SK-N-SH (cell line): ENCODE results near the gene ETFA. TPM values are rescaled to one million over a fixed set of nuclear protein-coding genes. Genes with fewer than 3 reads are reported as not detected.

Experiments used
- CTCF ChIA-PET: fragments of 300-600, 350-600 bp; formaldehyde crosslinking; extraction: SDS; loops from one replicate; lab custom pipeline; 2021; lab: Yijun Ruan, JAX
- POLR2A ChIA-PET: fragments of 350-600 bp; sonication (Branson Sonifier 250); formaldehyde crosslinking; extraction: SDS; loops from one replicate; lab custom pipeline; 2020; ENCODE audit warnings: antibody characterized with exemption, inconsistent platforms; lab: Yijun Ruan, JAX
- DNase-seq: peaks from one replicate; pipeline ENCODE4 v3.0.0; 2012
- H2AFZ ChIP-seq: fragments of 200-600 bp; sonication (generic); 2 replicates; pipeline ENCODE4 v1.8.1; 2016; ENCODE audit warnings: antibody characterized with exemption, mild to moderate bottlenecking, low read depth
- H3F3A ChIP-seq: fragments of 200-600 bp; sonication (generic); replicated peaks from 2 replicates; pipeline ENCODE3; 2016; ENCODE audit warnings: antibody characterized with exemption, mild to moderate bottlenecking; ENCODE audit not compliant: insufficient read depth
- H3K27ac ChIP-seq, 2 experiments: fragments of 200-500 bp in 1 of 2; fragments of 200-600 bp in 1 of 2; sonication (Bioruptor generic) in 1 of 2; sonication (generic), shearing (Covaris generic) in 1 of 2; 2 replicates each; pipeline versions ENCODE4 v1.5.1 to v1.6.1; 2014 to 2016; ENCODE audit warnings: low read depth in 2 of 2, inconsistent platforms in 1 of 2, low read length in 1 of 2, mild to moderate bottlenecking in 1 of 2, mixed read lengths in 1 of 2
- H3K27me3 ChIP-seq: fragments of 200-600 bp; sonication (generic), shearing (Covaris generic); 2 replicates; pipeline ENCODE4 v1.6.1; 2016; ENCODE audit warnings: mixed run types; ENCODE audit not compliant: insufficient read depth
- H3K36me3 ChIP-seq, 2 experiments: fragments of 200-500 bp in 1 of 2; fragments of 200-600 bp in 1 of 2; sonication (Bioruptor generic) in 1 of 2; sonication (generic) in 1 of 2; replicated peaks in 1 of 2; 2 replicates each; pipeline versions ENCODE3 to v1.5.1; 2014 to 2016; ENCODE audit warnings: low read length in 1 of 2, mild to moderate bottlenecking in 1 of 2; ENCODE audit not compliant: insufficient read depth in 2 of 2, control insufficient read depth in 1 of 2
- H3K4me1 ChIP-seq, 2 experiments: fragments of 200-500 bp in 1 of 2; fragments of 200-600 bp in 1 of 2; sonication (Bioruptor generic) in 1 of 2; sonication (generic), shearing (Covaris generic) in 1 of 2; 2 replicates each; pipeline versions ENCODE4 v1.5.1 to v1.6.1; 2014 to 2016; ENCODE audit warnings: low read depth in 1 of 2, low read length in 1 of 2, mixed run types in 1 of 2; ENCODE audit not compliant: insufficient read depth in 2 of 2, control insufficient read depth in 1 of 2
- H3K4me2 ChIP-seq: fragments of 200-600 bp; sonication (generic), shearing (Covaris generic); 2 replicates; pipeline ENCODE4 v1.6.1; 2017; ENCODE audit warnings: mixed run types
- H3K4me3 ChIP-seq, 2 experiments: fragments of 200-500 bp in 1 of 2; fragments of 200-600 bp in 1 of 2; sonication (Bioruptor generic) in 1 of 2; sonication (generic), shearing (Covaris generic) in 1 of 2; 2 replicates each; pipeline versions ENCODE4 v1.5.1 to v1.8.1; 2014 to 2016; ENCODE audit warnings: low read depth in 2 of 2, inconsistent platforms in 1 of 2, low read length in 1 of 2, mild to moderate bottlenecking in 1 of 2, mixed read lengths in 1 of 2, moderate library complexity in 1 of 2
- H3K79me2 ChIP-seq: fragments of 200-600 bp; sonication (generic); 2 replicates; pipeline ENCODE4 v1.8.1; 2017; ENCODE audit warnings: mild to moderate bottlenecking; ENCODE audit not compliant: insufficient read depth
- H3K9ac ChIP-seq: fragments of 200-600 bp; sonication (generic); 2 replicates; pipeline ENCODE4 v1.6.1; 2017; ENCODE audit warnings: mixed run types
- H3K9me2 ChIP-seq: fragments of 200-600 bp; sonication (generic); 2 replicates; pipeline ENCODE4 v1.6.1; 2017; ENCODE audit warnings: mixed run types
- H3K9me3 ChIP-seq: fragments of 200-600 bp; sonication (generic); 2 replicates; pipeline ENCODE4 v1.6.1; 2017; ENCODE audit warnings: mixed run types, mild to moderate bottlenecking, moderate library complexity
- H4K20me1 ChIP-seq: fragments of 200-600 bp; sonication (generic); 2 replicates; pipeline ENCODE4 v1.6.1; 2017; ENCODE audit warnings: mild to moderate bottlenecking, mixed run types; ENCODE audit not compliant: insufficient read depth
- FOSL2 ChIP-seq: IDR thresholded peaks from 2 replicates; pipeline ENCODE4 v1.4.0; 2012; ENCODE audit warnings: low read depth, mild to moderate bottlenecking, moderate library complexity, borderline replicate concordance
- GABPA ChIP-seq: IDR thresholded peaks from 2 replicates; pipeline ENCODE4 v1.4.0; 2012; ENCODE audit warnings: low read depth, mild to moderate bottlenecking
- JUND ChIP-seq: IDR thresholded peaks from 2 replicates; pipeline ENCODE4 v1.4.0; 2012
- MEF2A ChIP-seq: IDR thresholded peaks from 2 replicates; pipeline ENCODE4 v1.4.0; 2012; ENCODE audit warnings: low read depth, borderline replicate concordance
- MXI1 ChIP-seq: IDR thresholded peaks from 2 replicates; pipeline ENCODE4 v1.6.1; 2012; ENCODE audit warnings: mild to moderate bottlenecking, low read depth, low read length, improper control_type of control experiment
- RAD21 ChIP-seq: IDR thresholded peaks from 2 replicates; pipeline ENCODE4 v1.6.1; 2012; ENCODE audit warnings: mild to moderate bottlenecking, low read length
- REST ChIP-seq: IDR thresholded peaks from 2 replicates; pipeline ENCODE4 v1.6.1; 2012; ENCODE audit warnings: mild to moderate bottlenecking, low read depth, low read length, moderate library complexity
- SMC3 ChIP-seq: IDR thresholded peaks from 2 replicates; pipeline ENCODE4 v1.6.1; 2012; ENCODE audit warnings: low read depth, low read length, improper control_type of control experiment
- TAF1 ChIP-seq: IDR thresholded peaks from 2 replicates; pipeline ENCODE4 v1.6.1; 2012; ENCODE audit warnings: low read depth, mild to moderate bottlenecking, low read length, moderate library complexity, borderline replicate concordance
- YY1 ChIP-seq: IDR thresholded peaks from 2 replicates; pipeline ENCODE4 v1.4.0; 2012; ENCODE audit warnings: low read depth, mild to moderate bottlenecking
- WGBS: methylation state at CpG from one replicate; pipeline ENCODE4 v1.1.6; 2017; ENCODE audit warnings: low lambda C conversion rate; 5-methylcytosine and 5-hydroxymethylcytosine counted together
- polyA plus RNA-seq, 3 experiments: library from polyadenylated mRNA; depleted of rRNA; stranded (reverse); fragments of >200 nt; gene quantifications; 2 replicates each; pipeline ENCODE4 v1.2.3, GENCODE V29; 2012

Gene ETFA
- polyA plus RNA-seq, 1 of the 3 experiments (the other 2 are of a cell fraction) = 122 TPM

GRCh38 chr15:76340803-76341365 lies 29.6 kb upstream of the ETFA start (continued):
- no peak for TF ChIP-seq REST
- TF ChIP-seq FOSL2 = no peak
- TF ChIP-seq GABPA = no peak
- TF ChIP-seq MXI1 = no peak
- TF ChIP-seq SMC3 = no peak
- no peak for TF ChIP-seq TAF1
- no peak for TF ChIP-seq RAD21
- no peak for TF ChIP-seq MEF2A
- TF ChIP-seq JUND = no peak

- ChIA-PET POLR2A (interaction anchor here (0.6 kb wide), 1 partner anchor 134 kb away, joined by 4 read pairs; no protein-coding TSS in a partner anchor), CTCF (no interaction called here)
- peaks cover 8% of the 10 kb centered on the region for H3F3A ChIP-seq
- H3K9me2 ChIP-seq = no peaks in the 10 kb centered on the region
- H3K27me3 ChIP-seq = no peaks in the 10 kb centered on the region
- no peak for TF ChIP-seq YY1
- H3K79me2 ChIP-seq = peaks cover 22% of the 10 kb centered on the region
- no peaks in the 10 kb centered on the region for H3K9me3 ChIP-seq
- peaks cover 0 to 22% of the 10 kb centered on the region in 2 experiments for H3K36me3 ChIP-seq
- H3K27ac ChIP-seq = no peak overlapping the region
- no peak overlapping the region for H3K4me2 ChIP-seq
- DNase-seq = peak; percentile 28
- H2AFZ ChIP-seq = no peak overlapping the region
- 0 out of 2 replicates have a peak, but pooled peaks cover 4% of the 10 kb centered on the region for H4K20me1 ChIP-seq
- H3K4me3 ChIP-seq = no peak overlapping the region
- WGBS = 96% methylated on average over 45 of the region's 53 CpGs
- H3K4me1 ChIP-seq = peaks cover 4 to 24% of the 10 kb centered on the region in 2 experiments; a peak in 3 of 4 replicates
- no peak overlapping the region for H3K9ac ChIP-seq
Measured at GRCh38 chr15:76340198-76340802, 29.0 kb upstream of the ETFA start.
